K562 (cell line): ENCODE data around the gene TMEM131L. TPM values are rescaled to one million over a fixed set of nuclear protein-coding genes. Genes with fewer than 3 reads are reported as not detected.
A peak's percentile ranks its signal among the peaks of the same experiment; 100 is the strongest.

ENCODE experiments used
- ADNP ChIP-seq: fragments of 200-800 bp; sonication (Bioruptor generic); IDR thresholded peaks from 2 replicates; pipeline ENCODE4 v1.6.1; 2016; ENCODE audit warnings: missing genetic modification characterization, missing compliant biosample characterization
- BCOR ChIP-seq: fragments of 450-650 bp; IDR thresholded peaks from 2 replicates; pipeline ENCODE4 v1.6.1; 2016
- C11orf30 ChIP-seq: fragments of 450-650 bp; IDR thresholded peaks from 2 replicates; pipeline ENCODE4 v1.6.1; 2016; ENCODE audit warnings: low read depth, mild to moderate bottlenecking
- E2F3 ChIP-seq: fragments of 250-450 bp; sonication (Bioruptor Pico); IDR thresholded peaks from 2 replicates; pipeline ENCODE4 v1.4.0; 2020; ENCODE audit warnings: mild to moderate bottlenecking
- POLR3A ChIP-seq: IDR thresholded peaks from 2 replicates; pipeline ENCODE4 v1.6.1; 2011; ENCODE audit warnings: borderline replicate concordance, mild to moderate bottlenecking, moderate library complexity; ENCODE audit not compliant: insufficient read length, insufficient read depth; ENCODE audit errors: extremely low read depth
- PYGO2 ChIP-seq: fragments of 450-650 bp; IDR thresholded peaks from 2 replicates; pipeline ENCODE4 v1.6.1; 2016; ENCODE audit warnings: mild to moderate bottlenecking, missing genetic modification characterization, moderate library complexity, missing compliant biosample characterization
- RBM22 ChIP-seq: fragments of 200-400 bp; formaldehyde crosslinking; IDR thresholded peaks from 2 replicates; pipeline ENCODE4 v1.6.1; 2018; ENCODE audit warnings: low read length, low read depth; ENCODE audit not compliant: poor library complexity, severe bottlenecking
- SIN3A ChIP-seq, 2 experiments: fragments of 150-350 bp in 1 of 2; IDR thresholded peaks; 2 replicates each; pipeline ENCODE4 v1.6.1; 2011 to 2016; ENCODE audit warnings: borderline replicate concordance in 2 of 2, low read depth in 2 of 2, low read length in 2 of 2, mild to moderate bottlenecking in 2 of 2, moderate library complexity in 2 of 2; ENCODE audit not compliant: control insufficient read depth in 1 of 2
- STAT5B ChIP-seq: fragments of 250-450 bp; sonication (Bioruptor Pico); IDR thresholded peaks from 2 replicates; pipeline ENCODE4 v1.8.0; 2021; ENCODE audit warnings: mild to moderate bottlenecking, inconsistent platforms
- ZNF146 ChIP-seq: IDR thresholded peaks from one replicate; pipeline ENCODE4 v1.6.1; 2018; ENCODE audit warnings: missing compliant biosample characterization; ENCODE audit not compliant: unreplicated experiment
- ZNF717 ChIP-seq: fragments of 250-450 bp; sonication (Bioruptor Pico); IDR thresholded peaks from 2 replicates; pipeline ENCODE4 v1.5.0; 2021
- polyA plus RNA-seq, 8 experiments: library from polyadenylated mRNA; depleted of rRNA in 4 of 8; stranded (reverse) in 5 of 8; unstranded in 3 of 8; fragments of >200 nt; fragmentation: Nextera tagmentation in 2 of 8; fragmentation: Illumina TruSeq in 1 of 8; extraction: Ambion mirVana in 2 of 8; extraction: Trizol in 1 of 8; gene quantifications; 2 replicates each; pipeline versions ENCODE4 v1.2.1 to v1.2.3, GENCODE V29; 2011 to 2014; ENCODE audit warnings: inconsistent platforms in 1 of 8, missing spikeins in 1 of 8
- total RNA-seq, 7 experiments: library from RNA; depleted of rRNA in 6 of 7; stranded (reverse); fragments of >200 nt in 6 of 7; fragmentation: Illumina TruSeq in 2 of 7; extraction: Trizol in 2 of 7; gene quantifications; 2 replicates each; pipeline versions ENCODE4 v1.2.1 to v1.2.3, GENCODE V29; 2011 to 2021; ENCODE audit warnings: low replicate concordance in 1 of 7
- TF ChIP-seq, protein P1 (sequence below), 2 experiments: fragments of 150-350 bp in 1 of 2; IDR thresholded peaks; 2 replicates each; pipeline ENCODE4 v1.6.1; 2012 to 2016; ENCODE audit warnings: low read depth in 2 of 2, low read length in 2 of 2, mild to moderate bottlenecking in 1 of 2, moderate library complexity in 1 of 2

The TMEM131L gene
- total and polyA plus RNA-seq, 9 of the 15 experiments (the other 6 are each of a cell fraction or from before 2014, with no cell fraction given), result 1.2 to 20.8 (median 12.9) TPM

- TF ChIP-seq RBM22 (no peak), PYGO2 (tag) (no peak), E2F3 (CRISPR knock-in tag) (no peak), SIN3A (IDR thresholded peaks at IDR 0.05; ENCODE audit: borderline replicate concordance in 2 of 2, control insufficient read depth in 1 of 2, low read depth in 2 of 2, low read length in 2 of 2) (no peak), C11orf30 (no peak), STAT5B (no peak), ZNF717 (CRISPR knock-in tag) (no peak), ADNP (tag) (no peak), ZNF146 (CRISPR knock-in tag) (peak; percentile 97), POLR3A (no peak), BCOR (0 out of 2 replicates have a peak, but pooled peaks have one; percentile 20)
- TF ChIP-seq, protein P1, sequence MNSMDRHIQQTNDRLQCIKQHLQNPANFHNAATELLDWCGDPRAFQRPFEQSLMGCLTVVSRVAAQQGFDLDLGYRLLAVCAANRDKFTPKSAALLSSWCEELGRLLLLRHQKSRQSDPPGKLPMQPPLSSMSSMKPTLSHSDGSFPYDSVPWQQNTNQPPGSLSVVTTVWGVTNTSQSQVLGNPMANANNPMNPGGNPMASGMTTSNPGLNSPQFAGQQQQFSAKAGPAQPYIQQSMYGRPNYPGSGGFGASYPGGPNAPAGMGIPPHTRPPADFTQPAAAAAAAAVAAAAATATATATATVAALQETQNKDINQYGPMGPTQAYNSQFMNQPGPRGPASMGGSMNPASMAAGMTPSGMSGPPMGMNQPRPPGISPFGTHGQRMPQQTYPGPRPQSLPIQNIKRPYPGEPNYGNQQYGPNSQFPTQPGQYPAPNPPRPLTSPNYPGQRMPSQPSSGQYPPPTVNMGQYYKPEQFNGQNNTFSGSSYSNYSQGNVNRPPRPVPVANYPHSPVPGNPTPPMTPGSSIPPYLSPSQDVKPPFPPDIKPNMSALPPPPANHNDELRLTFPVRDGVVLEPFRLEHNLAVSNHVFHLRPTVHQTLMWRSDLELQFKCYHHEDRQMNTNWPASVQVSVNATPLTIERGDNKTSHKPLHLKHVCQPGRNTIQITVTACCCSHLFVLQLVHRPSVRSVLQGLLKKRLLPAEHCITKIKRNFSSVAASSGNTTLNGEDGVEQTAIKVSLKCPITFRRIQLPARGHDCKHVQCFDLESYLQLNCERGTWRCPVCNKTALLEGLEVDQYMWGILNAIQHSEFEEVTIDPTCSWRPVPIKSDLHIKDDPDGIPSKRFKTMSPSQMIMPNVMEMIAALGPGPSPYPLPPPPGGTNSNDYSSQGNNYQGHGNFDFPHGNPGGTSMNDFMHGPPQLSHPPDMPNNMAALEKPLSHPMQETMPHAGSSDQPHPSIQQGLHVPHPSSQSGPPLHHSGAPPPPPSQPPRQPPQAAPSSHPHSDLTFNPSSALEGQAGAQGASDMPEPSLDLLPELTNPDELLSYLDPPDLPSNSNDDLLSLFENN (IDR thresholded peaks at IDR 0.05; ENCODE audit: low read depth in 2 of 2, low read length in 2 of 2), result no peak
- TF ChIP-seq, all 486 proteins: peak for 4
Observed at GRCh38 chr4:153511104-153511503, 44.9 kb downstream of the TMEM131L start (continued).
